ENCODE data around the gene MAPK1. TPM values are rescaled to one million over a fixed set of nuclear protein-coding genes. Genes with fewer than 3 reads are reported as not detected.

Gene MAPK1
- total RNA-seq, 1 donor from 2014 or later, result 92.9 TPM

DNA sequence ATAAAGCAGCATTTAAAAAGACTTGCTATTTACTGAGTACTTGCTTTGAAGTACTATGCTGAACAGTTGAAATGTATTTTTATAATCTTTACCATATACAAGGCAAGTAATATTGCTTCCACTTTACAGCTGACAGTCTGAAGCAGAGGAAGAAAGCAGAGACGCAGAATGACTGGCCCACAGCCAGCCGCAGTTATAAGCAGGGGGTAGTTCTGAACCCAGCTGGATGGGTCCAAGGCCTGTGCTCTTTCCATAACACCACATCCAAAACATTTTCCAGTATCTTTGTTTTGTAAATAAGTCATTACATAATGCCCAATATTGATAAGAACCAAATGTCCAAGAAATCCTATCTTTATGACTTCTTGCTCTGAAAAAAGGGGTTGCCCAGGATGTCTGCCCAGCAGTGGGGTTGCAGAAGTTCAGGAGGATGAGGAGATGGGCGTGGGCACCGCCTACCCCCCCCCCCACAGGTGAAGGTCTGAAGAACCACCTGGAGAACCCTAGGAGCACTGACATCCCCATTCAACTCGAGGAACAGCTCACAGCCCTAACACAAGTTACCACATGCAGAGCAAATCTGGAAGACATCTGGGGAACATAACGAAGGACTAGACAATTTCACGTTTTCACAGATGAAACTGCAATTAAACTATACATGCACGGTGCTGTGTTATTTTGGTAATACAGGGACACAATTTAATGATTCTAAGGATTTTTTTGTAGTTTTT, 107.6 kb downstream of the MAPK1 start:
- Mint-ChIP-seq H3K27ac (no peak overlapping the region), H3K4me1 (peaks cover 10% of the 10 kb centered on the region), H3K36me3 (peaks cover 12% of the 10 kb centered on the region), H3K4me3 (no peak overlapping the region), H3K9me3 (no peaks in the 10 kb centered on the region), H3K27me3 (ENCODE audit: low read depth) (no peaks in the 10 kb centered on the region)
- TF ChIP-seq, protein P1, sequence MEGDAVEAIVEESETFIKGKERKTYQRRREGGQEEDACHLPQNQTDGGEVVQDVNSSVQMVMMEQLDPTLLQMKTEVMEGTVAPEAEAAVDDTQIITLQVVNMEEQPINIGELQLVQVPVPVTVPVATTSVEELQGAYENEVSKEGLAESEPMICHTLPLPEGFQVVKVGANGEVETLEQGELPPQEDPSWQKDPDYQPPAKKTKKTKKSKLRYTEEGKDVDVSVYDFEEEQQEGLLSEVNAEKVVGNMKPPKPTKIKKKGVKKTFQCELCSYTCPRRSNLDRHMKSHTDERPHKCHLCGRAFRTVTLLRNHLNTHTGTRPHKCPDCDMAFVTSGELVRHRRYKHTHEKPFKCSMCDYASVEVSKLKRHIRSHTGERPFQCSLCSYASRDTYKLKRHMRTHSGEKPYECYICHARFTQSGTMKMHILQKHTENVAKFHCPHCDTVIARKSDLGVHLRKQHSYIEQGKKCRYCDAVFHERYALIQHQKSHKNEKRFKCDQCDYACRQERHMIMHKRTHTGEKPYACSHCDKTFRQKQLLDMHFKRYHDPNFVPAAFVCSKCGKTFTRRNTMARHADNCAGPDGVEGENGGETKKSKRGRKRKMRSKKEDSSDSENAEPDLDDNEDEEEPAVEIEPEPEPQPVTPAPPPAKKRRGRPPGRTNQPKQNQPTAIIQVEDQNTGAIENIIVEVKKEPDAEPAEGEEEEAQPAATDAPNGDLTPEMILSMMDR (IDR thresholded peaks at IDR 0.05; ENCODE audit: unreplicated experiment), result no peak
- DNase-seq (ENCODE audit: low spot score in 2 of 2, unreplicated experiment in 2 of 2), result no peak

- Mint-ChIP-seq H3K36me3 (peaks cover 12% of the 10 kb centered on the region), H3K27ac (no peak overlapping the region), H3K27me3 (ENCODE audit: low read depth) (no peaks in the 10 kb centered on the region), H3K4me1 (peaks cover 13% of the 10 kb centered on the region), H3K9me3 (no peaks in the 10 kb centered on the region), H3K4me3 (no peak overlapping the region)
- DNase-seq (ENCODE audit: low spot score in 2 of 2, unreplicated experiment in 2 of 2), result no peak
- TF ChIP-seq, protein P1 (IDR thresholded peaks at IDR 0.05; ENCODE audit: unreplicated experiment), result no peak
These were observed 108.4 kb downstream of the MAPK1 start for GRCh38 chr22:21759093-21759492.

DNA sequence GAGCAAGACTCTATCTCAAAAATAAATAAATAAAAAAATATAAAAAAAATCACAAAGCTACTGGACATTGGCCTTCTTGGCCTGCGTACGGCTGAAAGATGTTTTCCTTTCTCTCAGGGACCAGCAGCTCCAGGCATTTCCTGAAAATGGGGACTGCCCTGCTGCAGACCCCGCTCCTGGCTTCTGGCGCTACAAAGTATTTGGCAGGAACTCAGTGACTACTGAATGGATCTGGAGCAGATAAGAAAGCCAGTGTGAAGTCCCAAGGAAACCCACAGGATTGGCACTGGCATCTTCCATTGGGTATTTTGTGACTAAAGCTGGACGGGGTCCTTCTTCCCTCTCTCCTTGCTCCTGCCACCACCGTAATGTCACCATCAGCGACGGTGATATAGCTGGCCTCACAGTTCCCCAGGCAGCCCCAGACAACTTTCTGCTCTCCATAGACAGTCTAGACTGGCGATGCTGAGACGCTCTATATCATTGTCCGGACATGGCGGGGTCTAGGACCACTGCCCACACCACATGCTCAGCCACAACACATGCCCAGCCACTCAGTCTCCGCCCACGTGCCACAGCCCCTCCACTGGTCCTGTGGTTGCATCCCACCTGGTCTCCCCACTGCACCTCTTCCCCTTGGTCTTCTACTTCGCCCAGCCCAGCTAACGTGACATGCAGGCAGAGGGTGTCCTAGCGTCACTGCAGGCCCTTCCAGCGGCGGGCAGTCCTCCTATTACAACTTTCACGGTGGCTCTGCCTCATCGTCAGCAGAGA, 109.2 kb downstream of the MAPK1 start:
- Mint-ChIP-seq H3K27me3 (ENCODE audit: low read depth) (no peaks in the 10 kb centered on the region), H3K4me3 (no peak overlapping the region)
- TF ChIP-seq, protein P1 (IDR thresholded peaks at IDR 0.05; ENCODE audit: unreplicated experiment), result no peak

DNA sequence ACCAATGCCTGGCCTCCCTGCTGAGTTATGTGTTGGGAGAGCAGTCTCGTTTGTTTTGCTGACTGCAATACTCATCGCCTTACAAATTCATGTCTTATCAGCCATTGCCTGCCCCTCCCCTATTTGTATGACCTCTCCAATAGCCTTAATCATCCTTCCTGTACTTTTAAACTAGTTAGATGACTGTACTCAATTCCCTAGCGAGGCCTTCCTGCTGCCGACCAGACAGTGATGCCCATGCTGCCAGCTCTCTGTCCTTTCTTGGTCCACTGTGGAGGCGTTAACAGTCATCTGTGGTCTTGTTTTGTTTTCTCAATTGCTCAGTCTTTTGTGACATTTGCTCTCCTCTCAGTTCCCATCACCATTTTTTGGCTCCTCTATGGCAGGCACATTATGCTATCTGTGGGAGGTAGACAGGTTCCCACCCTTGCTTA, 111.6 kb downstream of the MAPK1 start:
- no peak for DNase-seq (ENCODE audit: low spot score in 2 of 2, unreplicated experiment in 2 of 2)
- peaks cover 5% of the 10 kb centered on the region for H3K36me3 Mint-ChIP-seq

More for the DNA sequence above, 109.2 kb downstream of the MAPK1 start:
- no peaks in the 10 kb centered on the region for H3K9me3 Mint-ChIP-seq
- DNase-seq (ENCODE audit: low spot score in 2 of 2, unreplicated experiment in 2 of 2), result no peak
- H3K4me1 Mint-ChIP-seq, result peaks cover 13% of the 10 kb centered on the region
- H3K36me3 Mint-ChIP-seq, result peaks cover 12% of the 10 kb centered on the region
- H3K27ac Mint-ChIP-seq, result no peak overlapping the region

DNA sequence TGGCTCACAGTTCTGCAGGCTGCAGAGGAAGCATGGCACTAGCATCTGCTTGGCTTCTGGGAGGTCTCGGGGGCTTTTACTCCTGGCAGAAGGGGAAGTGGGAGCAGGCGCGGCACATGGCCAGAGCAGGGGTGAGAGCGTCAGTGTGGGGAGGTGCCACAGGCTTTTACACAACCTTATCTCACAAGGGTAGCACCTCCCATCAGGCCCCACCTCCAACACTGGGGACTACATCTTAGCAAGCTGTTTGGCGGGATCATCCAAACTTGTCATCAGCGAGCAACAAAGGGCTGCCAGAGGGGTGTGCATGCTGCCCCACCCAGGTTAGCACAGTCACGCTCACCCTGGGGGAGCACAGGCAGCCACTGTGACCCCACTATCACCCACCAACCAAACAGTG, 112.9 kb downstream of the MAPK1 start:
- Mint-ChIP-seq H3K27me3 (ENCODE audit: low read depth) (no peaks in the 10 kb centered on the region), H3K27ac (no peak overlapping the region), H3K4me1 (peaks cover 21% of the 10 kb centered on the region), H3K4me3 (no peak overlapping the region), H3K9me3 (peaks cover 3% of the 10 kb centered on the region), H3K36me3 (peaks cover 5% of the 10 kb centered on the region)
- no peak for DNase-seq (ENCODE audit: low spot score in 2 of 2, unreplicated experiment in 2 of 2)
- TF ChIP-seq, protein P1 (IDR thresholded peaks at IDR 0.05; ENCODE audit: unreplicated experiment), result no peak

More for the DNA sequence above, 111.6 kb downstream of the MAPK1 start:
- no peak overlapping the region for H3K4me3 Mint-ChIP-seq
- H3K4me1 Mint-ChIP-seq, result peaks cover 21% of the 10 kb centered on the region
- peak overlapping the region; percentile 67 for H3K27ac Mint-ChIP-seq
- H3K9me3 Mint-ChIP-seq, result peaks cover 3% of the 10 kb centered on the region
- no peaks in the 10 kb centered on the region for H3K27me3 Mint-ChIP-seq (ENCODE audit: low read depth)
- TF ChIP-seq, protein P1 (IDR thresholded peaks at IDR 0.05; ENCODE audit: unreplicated experiment), result no peak

Data from mesothelial cell of epicardium (in vitro differentiated cells).